ENCODE measurements around the gene CAPN11. TPM values are rescaled to one million over a fixed set of nuclear protein-coding genes. Genes with fewer than 3 reads are reported as not detected.

Gene CAPN11
- total RNA-seq, 4 donors from 2014 or later, result 0.19 to 0.45 (median 0.27) TPM; not detected in 1

- no peaks in the 10 kb centered on the region for H3K27me3 ChIP-seq
- ATAC-seq, result no peak
- TF ChIP-seq CTCF (IDR thresholded peaks at IDR 0.05) (no peak), POLR2A (IDR thresholded peaks at IDR 0.05) (no peak), POLR2AphosphoS5 (IDR thresholded peaks at IDR 0.05) (no peak), EP300 (IDR thresholded peaks at IDR 0.05) (no peak)
- H3K36me3 ChIP-seq, result no peaks in the 10 kb centered on the region
- H3K27ac ChIP-seq, result no peak overlapping the region
- WGBS, 2 donors (ENCODE audit: low coverage in 1 of 2), result 76 to 86% methylated on average over 2 of the region's 2 CpGs
- H3K4me1 ChIP-seq, result no peaks in the 10 kb centered on the region
- H3K9me3 ChIP-seq, result no peaks in the 10 kb centered on the region
- H3K4me3 ChIP-seq, result no peak overlapping the region
Observed at GRCh38 chr6:44188819-44189218, 30.2 kb downstream of the CAPN11 start.

- Histone ChIP-seq H3K4me1 (no peaks in the 10 kb centered on the region), H3K9me3 (no peaks in the 10 kb centered on the region), H3K4me3 (no peak overlapping the region), H3K27ac (no peak overlapping the region), H3K27me3 (no peaks in the 10 kb centered on the region), H3K36me3 (no peaks in the 10 kb centered on the region)
- no peak for ATAC-seq
- 60% methylated on average over 1 of the region's 2 CpGs; no CpG with 5 or more reads in 1 of the 2 donors for WGBS, 2 donors (ENCODE audit: low coverage in 1 of 2)
- no peak for TF ChIP-seq CTCF (IDR thresholded peaks at IDR 0.05)
- TF ChIP-seq POLR2AphosphoS5 (IDR thresholded peaks at IDR 0.05), result no peak
- TF ChIP-seq POLR2A (IDR thresholded peaks at IDR 0.05), result no peak
- TF ChIP-seq EP300 (IDR thresholded peaks at IDR 0.05), result no peak
Observed at GRCh38 chr6:44189257-44189656, 30.6 kb downstream of the CAPN11 start.

- H3K27me3 ChIP-seq, result no peaks in the 10 kb centered on the region
- no peak for ATAC-seq
- WGBS, 2 donors (ENCODE audit: low coverage in 1 of 2), result 38 to 63% methylated on average over 2 of the region's 2 CpGs
- H3K9me3 ChIP-seq, result no peaks in the 10 kb centered on the region
- no peak overlapping the region for H3K27ac ChIP-seq
- no peaks in the 10 kb centered on the region for H3K4me1 ChIP-seq
- TF ChIP-seq EP300 (IDR thresholded peaks at IDR 0.05), result no peak
- TF ChIP-seq POLR2A (IDR thresholded peaks at IDR 0.05), result no peak
- no peak for TF ChIP-seq CTCF (IDR thresholded peaks at IDR 0.05)
- TF ChIP-seq POLR2AphosphoS5 (IDR thresholded peaks at IDR 0.05), result no peak
- no peaks in the 10 kb centered on the region for H3K36me3 ChIP-seq
- no peak overlapping the region for H3K4me3 ChIP-seq
Observed at GRCh38 chr6:44190715-44191114, 32.1 kb downstream of the CAPN11 start.

GRCh38 chr6:44192428-44193041, 33.9 kb downstream of the CAPN11 start:
- peak overlapping the region in 2 of 4 donors; percentile 14 to 40 for H3K27ac ChIP-seq
- H3K36me3 ChIP-seq, result no peaks in the 10 kb centered on the region
- no peaks in the 10 kb centered on the region for H3K9me3 ChIP-seq
- no peaks in the 10 kb centered on the region for H3K27me3 ChIP-seq
- no peak for ATAC-seq
- WGBS, 2 donors (ENCODE audit: low coverage in 1 of 2), result 50 to 70% methylated on average over 4 to 10 of the region's 10 CpGs
- H3K4me1 ChIP-seq, result no peaks in the 10 kb centered on the region
- peak overlapping the region in 1 of 2 donors; percentile 14 for H3K4me3 ChIP-seq
- no peak for TF ChIP-seq EP300 (IDR thresholded peaks at IDR 0.05)
- TF ChIP-seq POLR2AphosphoS5 (IDR thresholded peaks at IDR 0.05), result no peak
- TF ChIP-seq POLR2A (IDR thresholded peaks at IDR 0.05), result no peak
- no peak for TF ChIP-seq CTCF (IDR thresholded peaks at IDR 0.05)

- Histone ChIP-seq H3K27ac (no peak overlapping the region), H3K4me3 (no peak overlapping the region), H3K4me1 (no peaks in the 10 kb centered on the region), H3K36me3 (no peaks in the 10 kb centered on the region), H3K9me3 (no peaks in the 10 kb centered on the region), H3K27me3 (no peaks in the 10 kb centered on the region)
- no peak for ATAC-seq
- no peak for TF ChIP-seq POLR2A (IDR thresholded peaks at IDR 0.05)
- TF ChIP-seq EP300 (IDR thresholded peaks at IDR 0.05), result no peak
- no peak for TF ChIP-seq CTCF (IDR thresholded peaks at IDR 0.05)
- TF ChIP-seq POLR2AphosphoS5 (IDR thresholded peaks at IDR 0.05), result no peak
- WGBS, 2 donors (ENCODE audit: low coverage in 1 of 2), result 75 to 85% methylated on average over 2 to 5 of the region's 8 CpGs
Observed at GRCh38 chr6:44193307-44193910, 34.8 kb downstream of the CAPN11 start.
